Right atrium auricular region (tissue), 2 donors: ENCODE results near the gene AFDN. TPM values are rescaled to one million over a fixed set of nuclear protein-coding genes. Genes with fewer than 3 reads are reported as not detected.

Experiments used
- DNase-seq: peaks from one replicate; pipeline ENCODE4 v3.0.0-alpha.2; 2019; ENCODE audit warnings: low spot score
- H3K27ac ChIP-seq, 2 donors: fragments of 200-600 bp; sonication (generic); 1 replicate in 1 of 2; 2 replicates in 1 of 2; pipeline ENCODE4 v1.5.1; 2016 to 2019
- H3K27me3 ChIP-seq, 2 donors: fragments of 200-600 bp; sonication (generic); one replicate each; pipeline versions ENCODE4 v1.5.1 to v1.6.0; 2017 to 2019
- H3K36me3 ChIP-seq: fragments of 200-600 bp; sonication (generic); one replicate; pipeline ENCODE4 v1.5.1; 2016
- H3K4me1 ChIP-seq, 2 donors: fragments of 200-600 bp; sonication (generic); one replicate each; pipeline versions ENCODE4 v1.5.1 to v1.6.0; 2017 to 2019
- H3K4me3 ChIP-seq, 2 donors: fragments of 200-600 bp; sonication (generic); 1 replicate in 1 of 2; 2 replicates in 1 of 2; pipeline ENCODE4 v1.5.1; 2017 to 2019; ENCODE audit warnings: mild to moderate bottlenecking in 1 of 2, moderate library complexity in 1 of 2
- H3K9me3 ChIP-seq, 2 donors: fragments of 200-600 bp; sonication (generic); one replicate each; pipeline ENCODE4 v1.5.1; 2019
- total RNA-seq, 2 donors: library from RNA; depleted of rRNA; stranded (reverse); fragments of >200 nt; gene quantifications; one replicate each; pipeline ENCODE4 v1.1.0, GENCODE V29; 2016
- TF ChIP-seq, protein P1 (sequence below), 2 donors: fragments of 200-600 bp; sonication (generic); IDR thresholded peaks; one replicate each; pipeline ENCODE4 v1.5.1; 2019; ENCODE audit warnings: antibody characterized with exemption in 2 of 2

AFDN gene
- total RNA-seq, 2 donors from 2014 or later = 51.6 to 51.8 TPM

DNA sequence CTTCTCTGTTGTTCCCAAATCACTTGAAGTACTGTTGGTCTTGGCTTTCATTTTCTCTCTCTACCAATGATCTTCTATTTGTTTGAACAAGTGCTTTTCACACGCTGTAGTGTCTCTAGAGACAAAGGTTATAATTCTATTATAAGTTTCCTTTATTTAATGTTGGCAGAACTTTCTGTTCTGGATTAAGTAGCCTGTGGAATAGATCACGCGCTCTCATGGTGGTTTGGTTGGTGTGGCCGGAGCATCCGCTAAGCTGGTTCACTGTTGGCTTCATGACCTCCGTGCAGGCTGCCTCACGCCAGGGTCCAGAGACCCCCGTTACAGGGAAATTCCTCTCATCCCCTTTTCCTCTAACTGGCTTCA, 139.8 kb downstream of the AFDN start:
- DNase-seq = no peak
- TF ChIP-seq, protein P1, sequence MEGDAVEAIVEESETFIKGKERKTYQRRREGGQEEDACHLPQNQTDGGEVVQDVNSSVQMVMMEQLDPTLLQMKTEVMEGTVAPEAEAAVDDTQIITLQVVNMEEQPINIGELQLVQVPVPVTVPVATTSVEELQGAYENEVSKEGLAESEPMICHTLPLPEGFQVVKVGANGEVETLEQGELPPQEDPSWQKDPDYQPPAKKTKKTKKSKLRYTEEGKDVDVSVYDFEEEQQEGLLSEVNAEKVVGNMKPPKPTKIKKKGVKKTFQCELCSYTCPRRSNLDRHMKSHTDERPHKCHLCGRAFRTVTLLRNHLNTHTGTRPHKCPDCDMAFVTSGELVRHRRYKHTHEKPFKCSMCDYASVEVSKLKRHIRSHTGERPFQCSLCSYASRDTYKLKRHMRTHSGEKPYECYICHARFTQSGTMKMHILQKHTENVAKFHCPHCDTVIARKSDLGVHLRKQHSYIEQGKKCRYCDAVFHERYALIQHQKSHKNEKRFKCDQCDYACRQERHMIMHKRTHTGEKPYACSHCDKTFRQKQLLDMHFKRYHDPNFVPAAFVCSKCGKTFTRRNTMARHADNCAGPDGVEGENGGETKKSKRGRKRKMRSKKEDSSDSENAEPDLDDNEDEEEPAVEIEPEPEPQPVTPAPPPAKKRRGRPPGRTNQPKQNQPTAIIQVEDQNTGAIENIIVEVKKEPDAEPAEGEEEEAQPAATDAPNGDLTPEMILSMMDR (IDR thresholded peaks at IDR 0.05) = no peak
- Histone ChIP-seq H3K4me1 (no peaks in the 10 kb centered on the region), H3K9me3 (no peaks in the 10 kb centered on the region), H3K36me3 (peaks cover 66% of the 10 kb centered on the region), H3K27me3 (no peaks in the 10 kb centered on the region), H3K4me3 (no peak overlapping the region), H3K27ac (peak overlapping the region; percentile 38 to 74)

DNA sequence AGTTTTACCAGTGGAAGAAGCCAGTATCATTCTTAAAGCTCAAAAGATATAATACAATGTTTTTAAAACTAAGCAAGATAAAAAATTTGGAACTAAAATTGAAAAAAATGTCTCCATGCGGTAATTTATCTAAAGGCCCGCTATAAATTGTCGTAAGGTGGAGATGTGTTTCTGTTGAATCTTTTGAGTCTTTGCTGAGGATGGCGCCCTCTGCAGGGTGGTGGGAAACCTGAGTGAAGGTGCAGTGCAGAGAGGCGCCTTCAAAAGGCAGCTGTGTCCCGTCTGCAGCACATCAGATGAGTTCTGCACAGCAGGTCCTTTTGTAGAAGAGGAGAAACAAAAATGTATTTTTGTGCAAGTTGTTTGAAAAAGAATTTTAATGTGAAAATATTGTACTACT, 141.4 kb downstream of the AFDN start:
- H3K9me3 ChIP-seq = no peaks in the 10 kb centered on the region
- H3K27ac ChIP-seq = no peak overlapping the region
- DNase-seq = no peak
- no peaks in the 10 kb centered on the region for H3K27me3 ChIP-seq
- TF ChIP-seq, protein P1 (IDR thresholded peaks at IDR 0.05) = peak in 1 of 2 donors; percentile 44
- H3K4me3 ChIP-seq = no peak overlapping the region
- H3K36me3 ChIP-seq = peaks cover 54% of the 10 kb centered on the region
- H3K4me1 ChIP-seq = no peaks in the 10 kb centered on the region

DNA sequence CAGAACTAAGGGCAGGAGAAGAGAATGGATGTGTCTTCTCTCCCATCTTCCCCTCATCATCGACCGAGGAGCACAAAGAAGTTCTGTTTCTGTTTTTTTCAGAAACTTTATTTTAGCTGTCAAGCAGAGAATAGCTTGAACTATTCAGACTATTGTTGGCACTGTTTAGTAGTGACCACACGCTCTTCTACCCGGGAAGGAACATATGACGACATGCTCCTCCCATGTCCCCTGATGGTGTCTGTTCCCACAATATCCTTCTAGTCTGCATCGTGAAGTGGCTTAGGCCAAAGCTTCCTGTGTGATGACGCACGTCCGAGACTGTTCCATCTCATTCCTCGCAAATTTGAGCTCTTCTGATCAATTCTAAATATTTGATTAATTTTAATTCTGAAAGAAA, 143.5 kb downstream of the AFDN start:
- no peaks in the 10 kb centered on the region for H3K9me3 ChIP-seq
- no peaks in the 10 kb centered on the region for H3K4me1 ChIP-seq
- no peaks in the 10 kb centered on the region for H3K27me3 ChIP-seq
- H3K4me3 ChIP-seq = no peak overlapping the region
- TF ChIP-seq, protein P1 (IDR thresholded peaks at IDR 0.05) = no peak
- peak overlapping the region in 1 of 2 donors; percentile 15 for H3K27ac ChIP-seq
- DNase-seq = no peak
- H3K36me3 ChIP-seq = peaks cover 46% of the 10 kb centered on the region

- Histone ChIP-seq H3K27ac (no peak overlapping the region), H3K27me3 (no peaks in the 10 kb centered on the region), H3K4me1 (no peaks in the 10 kb centered on the region), H3K4me3 (no peak overlapping the region), H3K36me3 (peaks cover 30% of the 10 kb centered on the region), H3K9me3 (no peaks in the 10 kb centered on the region)
- TF ChIP-seq, protein P1 (IDR thresholded peaks at IDR 0.05) = no peak
- no peak for DNase-seq
These were observed 145.5 kb downstream of the AFDN start for GRCh38 chr6:167972193-167972592.

DNA sequence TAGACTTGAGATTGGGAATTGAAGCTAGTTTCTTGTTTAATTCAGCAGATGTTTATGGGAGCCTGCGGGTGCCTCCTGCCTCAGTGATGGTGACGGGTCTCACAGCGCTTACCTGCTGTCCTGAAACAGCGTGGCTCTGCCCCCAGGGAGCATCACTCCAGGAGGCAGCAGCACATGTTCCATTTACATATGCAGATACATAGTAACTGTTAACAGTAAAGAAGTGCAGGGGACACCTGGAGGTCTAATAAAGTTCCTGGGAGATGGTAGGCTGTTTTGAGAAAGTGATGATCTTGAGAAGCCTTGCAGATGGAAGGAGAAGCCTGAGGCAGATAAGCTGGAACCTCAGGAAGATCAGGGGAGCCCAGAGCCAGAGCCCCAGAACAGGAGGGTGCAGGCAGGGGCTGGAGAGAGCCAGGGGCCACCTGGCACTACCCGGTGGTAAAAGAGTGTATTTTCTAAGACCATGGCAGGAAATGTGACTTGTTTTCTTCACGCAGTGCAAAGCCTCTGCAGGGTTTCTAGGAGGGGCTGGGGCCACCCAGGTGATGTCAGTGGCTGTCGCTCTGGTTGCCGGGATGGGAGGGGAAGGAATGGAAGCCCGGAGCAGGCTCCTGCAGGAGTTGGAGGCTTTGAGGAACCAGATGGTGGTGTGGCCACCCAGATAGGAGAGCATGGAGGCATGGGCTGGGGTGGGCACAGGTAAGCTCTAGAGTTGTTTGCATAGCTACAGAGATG, 146.6 kb downstream of the AFDN start:
- Histone ChIP-seq H3K27ac (no peak overlapping the region), H3K36me3 (peaks cover 19% of the 10 kb centered on the region), H3K4me3 (no peak overlapping the region), H3K4me1 (no peaks in the 10 kb centered on the region), H3K27me3 (no peaks in the 10 kb centered on the region), H3K9me3 (no peaks in the 10 kb centered on the region)
- DNase-seq = no peak
- TF ChIP-seq, protein P1 (IDR thresholded peaks at IDR 0.05) = no peak
